A673 (cell line): ENCODE results near the gene LONP2. TPM values are rescaled to one million over a fixed set of nuclear protein-coding genes. Genes with fewer than 3 reads are reported as not detected.

ENCODE experiments used
- BruUV-seq: library from RNA; stranded (reverse); fragments of 400-500 nt; replicated peaks from 2 replicates; lab custom pipeline; 2021; lab: Mats Ljungman, UMichigan
- CTCF ChIA-PET: fragments of 300-600 bp; sonication (Branson Sonifier 250); formaldehyde crosslinking; loops from one replicate; lab custom pipeline; 2022; ENCODE audit warnings: antibody characterized with exemption; lab: Charles Lee
- POLR2A ChIA-PET: fragments of 300-600 bp; sonication (Branson Sonifier 250); formaldehyde crosslinking; loops from one replicate; lab custom pipeline; 2022; ENCODE audit warnings: antibody characterized with exemption; ENCODE audit not compliant: low non-redundant PET; lab: Charles Lee
- DNase-seq: peaks from one replicate; pipeline ENCODE4 v3.0.0-alpha.2; 2015; ENCODE audit warnings: low spot score
- H3K27ac ChIP-seq: fragments of 200-600 bp; sonication (generic); 2 replicates; pipeline ENCODE4 v1.5.1; 2016; ENCODE audit warnings: mixed run types, low read depth, mild to moderate bottlenecking, mixed read lengths, antibody characterized with exemption, low read length; ENCODE audit not compliant: poor library complexity, severe bottlenecking
- H3K27me3 ChIP-seq: fragments of 200-600 bp; sonication (generic); replicated peaks from 2 replicates; pipeline ENCODE4 v1.6.1; 2017; ENCODE audit warnings: mixed run types, low read depth, mild to moderate bottlenecking, mixed read lengths, antibody characterized with exemption, low read length; ENCODE audit not compliant: insufficient read depth, poor library complexity
- H3K36me3 ChIP-seq: fragments of 200-600 bp; sonication (generic); 2 replicates; pipeline ENCODE4 v1.6.1; 2016; ENCODE audit warnings: mixed run types, mild to moderate bottlenecking, mixed read lengths, antibody characterized with exemption, low read length; ENCODE audit not compliant: insufficient read depth, poor library complexity, severe bottlenecking
- H3K4me1 ChIP-seq: fragments of 200-600 bp; sonication (generic); 2 replicates; pipeline ENCODE4 v1.6.1; 2017; ENCODE audit warnings: mixed run types, mild to moderate bottlenecking, mixed read lengths, antibody characterized with exemption, low read length; ENCODE audit not compliant: insufficient read depth, poor library complexity, severe bottlenecking
- H3K4me3 ChIP-seq: fragments of 200-600 bp; sonication (generic); 2 replicates; pipeline ENCODE4 v1.5.1; 2016; ENCODE audit warnings: low read depth, mixed run types, mild to moderate bottlenecking, mixed read lengths, low read length; ENCODE audit not compliant: poor library complexity, severe bottlenecking
- H3K9me3 ChIP-seq: fragments of 200-600 bp; sonication (generic); 2 replicates; pipeline ENCODE4 v1.6.1; 2016; ENCODE audit warnings: mixed run types, low read depth, mild to moderate bottlenecking, mixed read lengths, antibody characterized with exemption, low read length; ENCODE audit not compliant: poor library complexity, severe bottlenecking
- EZH2 ChIP-seq: fragments of 200-600 bp; sonication (generic); IDR thresholded peaks from 2 replicates; pipeline ENCODE4 v1.6.1; 2017; ENCODE audit warnings: borderline replicate concordance, low read depth, mild to moderate bottlenecking, mixed read lengths, antibody characterized with exemption, low read length; ENCODE audit not compliant: poor library complexity, severe bottlenecking
- intact Hi-C: fragments of 100-400 bp; cut with micrococcal nuclease; formaldehyde crosslinking; loops from one replicate; pipeline ENCODE4 v1.10.0; 2022; ENCODE audit not compliant: unreplicated experiment
- total RNA-seq: library from RNA; stranded (reverse); gene quantifications from 2 replicates; pipeline ENCODE4 v1.2.3, GENCODE V29; 2021
- TF ChIP-seq, protein P1 (sequence below): fragments of 300-800, 200-600 bp; sonication (generic); conservative IDR thresholded peaks from 2 replicates; pipeline ENCODE4 v1.5.1; 2017; ENCODE audit warnings: low read depth, mild to moderate bottlenecking, antibody characterized with exemption, low read length, moderate library complexity, mixed read lengths

Gene LONP2
- total RNA-seq, 1 experiment from 2014 or later = 48.8 TPM

DNA sequence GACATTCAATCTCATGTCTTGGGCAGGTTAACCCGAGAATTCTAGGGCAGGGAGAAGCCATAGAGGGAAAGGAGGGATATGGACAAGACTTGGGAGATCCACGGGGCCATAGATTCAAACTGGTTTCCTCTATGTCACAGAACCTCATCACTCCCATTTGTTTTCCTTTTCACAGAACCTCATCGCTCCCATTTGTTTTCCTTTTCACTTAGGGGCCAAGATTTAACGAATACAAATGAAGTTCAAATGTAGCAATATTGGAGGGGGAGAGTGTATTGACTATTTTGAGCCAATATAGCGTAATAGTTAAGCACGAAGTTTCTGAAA is 39.3 kb upstream of the LONP2 start:
- ChIA-PET POLR2A (no interaction called here), CTCF (no interaction called here)
- Histone ChIP-seq H3K4me1 (no peaks in the 10 kb centered on the region), H3K9me3 (no peaks in the 10 kb centered on the region), H3K36me3 (no peaks in the 10 kb centered on the region), H3K27ac (no peak overlapping the region), H3K27me3 (peaks cover 7% of the 10 kb centered on the region), H3K4me3 (no peak overlapping the region)
- intact Hi-C loops = no loop called here
- TF ChIP-seq, protein P1, sequence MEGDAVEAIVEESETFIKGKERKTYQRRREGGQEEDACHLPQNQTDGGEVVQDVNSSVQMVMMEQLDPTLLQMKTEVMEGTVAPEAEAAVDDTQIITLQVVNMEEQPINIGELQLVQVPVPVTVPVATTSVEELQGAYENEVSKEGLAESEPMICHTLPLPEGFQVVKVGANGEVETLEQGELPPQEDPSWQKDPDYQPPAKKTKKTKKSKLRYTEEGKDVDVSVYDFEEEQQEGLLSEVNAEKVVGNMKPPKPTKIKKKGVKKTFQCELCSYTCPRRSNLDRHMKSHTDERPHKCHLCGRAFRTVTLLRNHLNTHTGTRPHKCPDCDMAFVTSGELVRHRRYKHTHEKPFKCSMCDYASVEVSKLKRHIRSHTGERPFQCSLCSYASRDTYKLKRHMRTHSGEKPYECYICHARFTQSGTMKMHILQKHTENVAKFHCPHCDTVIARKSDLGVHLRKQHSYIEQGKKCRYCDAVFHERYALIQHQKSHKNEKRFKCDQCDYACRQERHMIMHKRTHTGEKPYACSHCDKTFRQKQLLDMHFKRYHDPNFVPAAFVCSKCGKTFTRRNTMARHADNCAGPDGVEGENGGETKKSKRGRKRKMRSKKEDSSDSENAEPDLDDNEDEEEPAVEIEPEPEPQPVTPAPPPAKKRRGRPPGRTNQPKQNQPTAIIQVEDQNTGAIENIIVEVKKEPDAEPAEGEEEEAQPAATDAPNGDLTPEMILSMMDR = no peak
- no peak for TF ChIP-seq EZH2
- no TSS peak for BruUV-seq
- no peak for DNase-seq

GRCh38 chr16:48206594-48207242 is 37.4 kb upstream of the LONP2 start:
- CTCF ChIA-PET = no interaction called here
- DNase-seq = no peak
- POLR2A ChIA-PET = no interaction called here

DNA sequence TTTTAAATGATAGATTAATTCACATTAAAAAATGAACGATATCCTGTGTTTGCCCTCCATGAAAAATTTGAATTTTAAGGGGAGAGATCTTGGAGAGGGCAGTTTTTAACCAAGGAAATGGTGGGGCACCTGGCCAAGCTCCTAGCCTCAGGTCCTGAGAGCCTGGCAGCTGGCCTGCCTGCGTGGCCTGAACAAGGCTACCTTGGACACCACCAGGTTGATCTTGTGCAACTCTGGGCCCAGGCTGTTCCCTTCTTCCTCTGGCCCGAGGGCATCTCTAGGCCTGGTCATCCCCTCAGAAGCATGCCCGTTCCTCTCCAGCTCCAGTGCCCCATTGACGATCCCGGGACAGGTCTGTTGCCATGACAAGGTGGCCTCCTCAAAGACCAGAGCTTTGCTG is 33.4 kb upstream of the LONP2 start:
- Histone ChIP-seq H3K27ac (no peak overlapping the region), H3K36me3 (no peaks in the 10 kb centered on the region), H3K9me3 (no peaks in the 10 kb centered on the region), H3K27me3 (peaks cover 7% of the 10 kb centered on the region), H3K4me1 (no peaks in the 10 kb centered on the region), H3K4me3 (no peak overlapping the region)
- POLR2A ChIA-PET = no interaction called here
- no peak for DNase-seq
- intact Hi-C loops = no loop called here
- CTCF ChIA-PET = no interaction called here
- TF ChIP-seq, protein P1 = no peak
- no peak for TF ChIP-seq EZH2
- BruUV-seq = no TSS peak

More at GRCh38 chr16:48206594-48207242, 37.4 kb upstream of the LONP2 start:
- Histone ChIP-seq H3K4me3 (no peak overlapping the region), H3K9me3 (no peaks in the 10 kb centered on the region), H3K36me3 (no peaks in the 10 kb centered on the region), H3K4me1 (no peaks in the 10 kb centered on the region), H3K27ac (no peak overlapping the region), H3K27me3 (peaks cover 7% of the 10 kb centered on the region)
- no TSS peak for BruUV-seq
- intact Hi-C loops = no loop called here
- TF ChIP-seq, protein P1 = no peak
- TF ChIP-seq EZH2 = no peak
